HG03571 (cell line): ENCODE results near the gene GDF11.
A peak's percentile ranks its signal among the peaks of the same experiment; 100 is the strongest.

Source experiments
- ATAC-seq: cut with Tn5 transposase; IDR thresholded peaks from one replicate; pipeline ENCODE4 v1.9.1; 2021; ENCODE audit not compliant: unreplicated experiment

GDF11 gene

GRCh38 chr12:55722948-55723347 is 20.0 kb upstream of the GDF11 start:
- no peak for ATAC-seq

GRCh38 chr12:55723516-55724225 is 19.3 kb upstream of the GDF11 start:
- no peak for ATAC-seq

GRCh38 chr12:55724226-55724939 is 18.5 kb upstream of the GDF11 start:
- no peak for ATAC-seq

- no peak for ATAC-seq
Observed at GRCh38 chr12:55724940-55725309, 18.0 kb upstream of the GDF11 start.

GRCh38 chr12:55725556-55725955 is 17.4 kb upstream of the GDF11 start:
- ATAC-seq: no peak

- ATAC-seq: no peak
Observed at GRCh38 chr12:55726971-55727370, 16.0 kb upstream of the GDF11 start.

GRCh38 chr12:55727643-55728185 is 15.2 kb upstream of the GDF11 start:
- ATAC-seq: no peak

- peak; percentile 16 for ATAC-seq
Observed at GRCh38 chr12:55728186-55728938, 14.6 kb upstream of the GDF11 start.

GRCh38 chr12:55728939-55729818 is 13.7 kb upstream of the GDF11 start, which contains the start of gene CD63:
Gene CD63 (minus strand): TSS chr12:55729009. CDS start chr12:55728341, 668 bp downstream.
- peak; percentile 63 for ATAC-seq

- peak; percentile 50 for ATAC-seq
Observed at GRCh38 chr12:55729819-55730818, 12.8 kb upstream of the GDF11 start.

- ATAC-seq: no peak
Observed at GRCh38 chr12:55732288-55732687, 10.6 kb upstream of the GDF11 start.

- no peak for ATAC-seq
Observed at GRCh38 chr12:55733021-55733555, 9.8 kb upstream of the GDF11 start.

- no peak for ATAC-seq
Observed at GRCh38 chr12:55733858-55734257, 9.1 kb upstream of the GDF11 start.

- no peak for ATAC-seq
Observed at GRCh38 chr12:55734595-55734994, 8.3 kb upstream of the GDF11 start.

GRCh38 chr12:55736076-55736475 is 6.8 kb upstream of the GDF11 start:
- no peak for ATAC-seq

- ATAC-seq: no peak
Observed at GRCh38 chr12:55736780-55737580, 5.9 kb upstream of the GDF11 start.

- no peak for ATAC-seq
Observed at GRCh38 chr12:55737581-55738122, 5.3 kb upstream of the GDF11 start.
